Measurements from ENCODE around the gene IGF1R. TPM values are rescaled to one million over a fixed set of nuclear protein-coding genes. Genes with fewer than 3 reads are reported as not detected.

The IGF1R gene
- total RNA-seq, 3 donors from 2014 or later, result 16.7 to 28.6 (median 25.1) TPM

GRCh38 chr15:98738689-98739401, 90.5 kb downstream of the IGF1R start:
- H3K4me1 Mint-ChIP-seq (ENCODE audit: low read depth), result peaks cover 50% of the 10 kb centered on the region
- ATAC-seq (no peak), DNase-seq (no peak)
- no peak overlapping the region for H3K4me3 Mint-ChIP-seq
- peaks cover 3% of the 10 kb centered on the region for H3K36me3 Mint-ChIP-seq (ENCODE audit: insufficient read depth)
- no peaks in the 10 kb centered on the region for H3K9me3 Mint-ChIP-seq
- H3K27me3 Mint-ChIP-seq (ENCODE audit: low read depth), result no peaks in the 10 kb centered on the region

GRCh38 chr15:98740295-98740694, 92.0 kb downstream of the IGF1R start:
- Mint-ChIP-seq H3K9me3 (no peaks in the 10 kb centered on the region), H3K27me3 (ENCODE audit: low read depth) (no peaks in the 10 kb centered on the region), H3K4me1 (ENCODE audit: low read depth) (peaks cover 50% of the 10 kb centered on the region), H3K4me3 (no peak overlapping the region), H3K36me3 (ENCODE audit: insufficient read depth) (peaks cover 3% of the 10 kb centered on the region)
- no peak for DNase-seq
- ATAC-seq, result no peak

- Mint-ChIP-seq H3K27me3 (ENCODE audit: low read depth) (no peaks in the 10 kb centered on the region), H3K36me3 (ENCODE audit: insufficient read depth) (peaks cover 3% of the 10 kb centered on the region), H3K4me3 (no peak overlapping the region), H3K4me1 (ENCODE audit: low read depth) (peaks cover 50% of the 10 kb centered on the region), H3K9me3 (no peaks in the 10 kb centered on the region)
- no peak for ATAC-seq
- DNase-seq, result no peak
Measured at GRCh38 chr15:98740963-98741362, 92.6 kb downstream of the IGF1R start.

- peaks cover 3% of the 10 kb centered on the region for H3K36me3 Mint-ChIP-seq (ENCODE audit: insufficient read depth)
- H3K4me3 Mint-ChIP-seq, result no peak overlapping the region
- H3K9me3 Mint-ChIP-seq, result no peaks in the 10 kb centered on the region
- DNase-seq, result no peak
- H3K4me1 Mint-ChIP-seq (ENCODE audit: low read depth), result peaks cover 58% of the 10 kb centered on the region
- ATAC-seq, result no peak
- no peaks in the 10 kb centered on the region for H3K27me3 Mint-ChIP-seq (ENCODE audit: low read depth)
Measured at GRCh38 chr15:98743177-98743576, 94.8 kb downstream of the IGF1R start.

- H3K4me3 Mint-ChIP-seq, result no peak overlapping the region
- H3K9me3 Mint-ChIP-seq, result no peaks in the 10 kb centered on the region
- H3K4me1 Mint-ChIP-seq (ENCODE audit: low read depth), result peaks cover 50% of the 10 kb centered on the region
- ATAC-seq (no peak), DNase-seq (no peak)
- no peaks in the 10 kb centered on the region for H3K36me3 Mint-ChIP-seq (ENCODE audit: insufficient read depth)
- H3K27me3 Mint-ChIP-seq (ENCODE audit: low read depth), result no peaks in the 10 kb centered on the region
Measured at GRCh38 chr15:98744506-98744905, 96.2 kb downstream of the IGF1R start.

- Mint-ChIP-seq H3K4me1 (ENCODE audit: low read depth) (peaks cover 47% of the 10 kb centered on the region), H3K9me3 (no peaks in the 10 kb centered on the region), H3K36me3 (ENCODE audit: insufficient read depth) (no peaks in the 10 kb centered on the region), H3K4me3 (no peak overlapping the region), H3K27me3 (ENCODE audit: low read depth) (no peaks in the 10 kb centered on the region)
- no peak for DNase-seq
- no peak for ATAC-seq
Measured at GRCh38 chr15:98745179-98745578, 96.8 kb downstream of the IGF1R start.

GRCh38 chr15:98745650-98746374, 97.5 kb downstream of the IGF1R start:
- Mint-ChIP-seq H3K4me3 (no peak overlapping the region), H3K4me1 (ENCODE audit: low read depth) (peaks cover 43% of the 10 kb centered on the region), H3K9me3 (no peaks in the 10 kb centered on the region), H3K27me3 (ENCODE audit: low read depth) (no peaks in the 10 kb centered on the region), H3K36me3 (ENCODE audit: insufficient read depth) (no peaks in the 10 kb centered on the region)
- no peak for ATAC-seq
- DNase-seq, result no peak

- DNase-seq (no peak), ATAC-seq (no peak)
- no peaks in the 10 kb centered on the region for H3K27me3 Mint-ChIP-seq (ENCODE audit: low read depth)
- H3K9me3 Mint-ChIP-seq, result no peaks in the 10 kb centered on the region
- no peak overlapping the region for H3K4me3 Mint-ChIP-seq
- H3K4me1 Mint-ChIP-seq (ENCODE audit: low read depth), result peaks cover 46% of the 10 kb centered on the region
- H3K36me3 Mint-ChIP-seq (ENCODE audit: insufficient read depth), result no peaks in the 10 kb centered on the region
Measured at GRCh38 chr15:98746375-98747155, 98.2 kb downstream of the IGF1R start.

- Mint-ChIP-seq H3K27me3 (ENCODE audit: low read depth) (no peaks in the 10 kb centered on the region), H3K36me3 (ENCODE audit: insufficient read depth) (no peaks in the 10 kb centered on the region), H3K4me3 (no peak overlapping the region), H3K4me1 (ENCODE audit: low read depth) (peaks cover 17% of the 10 kb centered on the region), H3K9me3 (no peaks in the 10 kb centered on the region)
- DNase-seq (no peak), ATAC-seq (no peak)
Measured at GRCh38 chr15:98751767-98752166, 103.4 kb downstream of the IGF1R start.

- Mint-ChIP-seq H3K9me3 (no peaks in the 10 kb centered on the region), H3K4me3 (no peak overlapping the region), H3K36me3 (ENCODE audit: insufficient read depth) (no peaks in the 10 kb centered on the region), H3K27me3 (ENCODE audit: low read depth) (no peaks in the 10 kb centered on the region), H3K4me1 (ENCODE audit: low read depth) (peaks cover 15% of the 10 kb centered on the region)
- ATAC-seq (no peak), DNase-seq (no peak)
Measured at GRCh38 chr15:98753726-98754656, 105.7 kb downstream of the IGF1R start.

GRCh38 chr15:98754657-98755022, 106.3 kb downstream of the IGF1R start:
- DNase-seq (no peak), ATAC-seq (no peak)
- Mint-ChIP-seq H3K27me3 (ENCODE audit: low read depth) (no peaks in the 10 kb centered on the region), H3K9me3 (no peaks in the 10 kb centered on the region), H3K36me3 (ENCODE audit: insufficient read depth) (no peaks in the 10 kb centered on the region), H3K4me3 (no peak overlapping the region), H3K4me1 (ENCODE audit: low read depth) (peaks cover 15% of the 10 kb centered on the region)

- Mint-ChIP-seq H3K9me3 (no peaks in the 10 kb centered on the region), H3K27me3 (ENCODE audit: low read depth) (no peaks in the 10 kb centered on the region), H3K36me3 (ENCODE audit: insufficient read depth) (no peaks in the 10 kb centered on the region), H3K4me1 (ENCODE audit: low read depth) (peaks cover 15% of the 10 kb centered on the region), H3K4me3 (no peak overlapping the region)
- DNase-seq (no peak), ATAC-seq (peak in 1 of 2 donors; percentile 23)
Measured at GRCh38 chr15:98755138-98755537, 106.8 kb downstream of the IGF1R start.

GRCh38 chr15:98755781-98756180, 107.4 kb downstream of the IGF1R start:
- Mint-ChIP-seq H3K36me3 (ENCODE audit: insufficient read depth) (no peaks in the 10 kb centered on the region), H3K4me1 (ENCODE audit: low read depth) (peaks cover 19% of the 10 kb centered on the region), H3K4me3 (no peak overlapping the region)

GRCh38 chr15:98758224-98758623, 109.9 kb downstream of the IGF1R start:
- ATAC-seq (no peak), DNase-seq (no peak)
- Mint-ChIP-seq H3K4me3 (no peak overlapping the region), H3K4me1 (ENCODE audit: low read depth) (peaks cover 24% of the 10 kb centered on the region), H3K9me3 (no peaks in the 10 kb centered on the region), H3K27me3 (ENCODE audit: low read depth) (no peaks in the 10 kb centered on the region), H3K36me3 (ENCODE audit: insufficient read depth) (no peaks in the 10 kb centered on the region)

More at GRCh38 chr15:98755781-98756180, 107.4 kb downstream of the IGF1R start:
- H3K9me3 Mint-ChIP-seq, result no peaks in the 10 kb centered on the region
- no peak for DNase-seq
- H3K27me3 Mint-ChIP-seq (ENCODE audit: low read depth), result no peaks in the 10 kb centered on the region
- ATAC-seq, result no peak

Data from activated T-cell treated with anti-CD3 and anti-CD28 coated beads, Interleukin-2, amount 50 U/mL, for 4 hours (primary cell).